GM18498 (cell line): ENCODE measurements around the gene COL1A1.

Experiments used
- ATAC-seq: cut with Tn5 transposase; IDR thresholded peaks from one replicate; pipeline ENCODE4 v1.9.1; 2021; ENCODE audit warnings: mild to moderate bottlenecking, moderate library complexity; ENCODE audit not compliant: unreplicated experiment

Gene COL1A1

DNA sequence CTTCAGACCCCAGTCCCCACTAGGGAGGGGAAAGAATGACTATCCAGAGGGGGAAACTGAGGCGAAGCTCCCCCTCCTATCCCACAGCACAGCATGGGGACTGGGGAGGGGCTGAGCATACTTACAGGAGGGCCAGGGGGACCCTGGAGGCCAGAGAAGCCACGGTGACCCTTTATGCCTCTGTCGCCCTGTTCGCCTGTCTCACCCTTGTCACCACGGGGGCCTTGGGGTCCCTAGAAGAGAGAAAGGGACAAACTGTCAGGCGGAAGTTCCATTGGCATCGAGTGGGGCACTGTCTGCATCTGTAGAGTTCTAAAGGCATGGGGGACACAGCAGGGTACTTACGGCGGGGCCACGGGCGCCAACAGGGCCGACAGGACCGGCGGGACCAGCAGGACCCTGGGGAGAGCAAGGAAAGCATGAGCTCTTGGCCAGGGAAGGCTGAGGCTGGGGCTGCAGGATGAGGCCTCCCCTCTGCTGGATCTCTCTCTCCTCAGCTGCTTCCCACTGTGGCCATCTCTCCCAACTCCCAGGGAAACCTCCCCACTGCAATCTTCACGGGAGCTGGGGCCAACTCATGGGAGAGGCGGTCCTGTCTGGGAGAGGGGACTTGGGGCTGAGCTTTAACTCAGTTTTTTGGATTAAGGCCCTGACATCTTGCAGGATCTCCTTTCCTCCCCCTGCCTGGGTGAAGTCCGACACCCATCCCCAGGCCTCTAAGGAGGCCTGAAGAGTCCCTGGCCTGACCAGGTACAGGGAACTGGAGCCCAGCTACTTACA, 13.5 kb downstream of the COL1A1 start:
- no peak for ATAC-seq

DNA sequence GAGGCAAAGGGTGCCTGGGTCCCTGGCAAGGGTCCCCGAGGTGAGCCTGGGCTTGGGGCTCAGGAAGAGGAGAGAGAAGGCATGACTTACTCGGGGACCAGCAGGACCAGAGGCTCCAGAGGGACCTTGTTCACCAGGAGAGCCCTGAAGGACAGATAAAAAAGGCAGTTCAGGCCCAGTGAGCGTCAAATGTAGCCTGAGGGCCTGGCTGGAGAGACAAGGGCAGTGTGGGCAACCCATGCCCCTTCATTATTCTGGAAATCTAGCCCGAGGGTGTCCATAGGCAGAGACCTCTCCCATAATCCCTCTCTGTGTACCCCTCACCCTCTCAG, 14.1 kb downstream of the COL1A1 start:
- no peak for ATAC-seq

DNA sequence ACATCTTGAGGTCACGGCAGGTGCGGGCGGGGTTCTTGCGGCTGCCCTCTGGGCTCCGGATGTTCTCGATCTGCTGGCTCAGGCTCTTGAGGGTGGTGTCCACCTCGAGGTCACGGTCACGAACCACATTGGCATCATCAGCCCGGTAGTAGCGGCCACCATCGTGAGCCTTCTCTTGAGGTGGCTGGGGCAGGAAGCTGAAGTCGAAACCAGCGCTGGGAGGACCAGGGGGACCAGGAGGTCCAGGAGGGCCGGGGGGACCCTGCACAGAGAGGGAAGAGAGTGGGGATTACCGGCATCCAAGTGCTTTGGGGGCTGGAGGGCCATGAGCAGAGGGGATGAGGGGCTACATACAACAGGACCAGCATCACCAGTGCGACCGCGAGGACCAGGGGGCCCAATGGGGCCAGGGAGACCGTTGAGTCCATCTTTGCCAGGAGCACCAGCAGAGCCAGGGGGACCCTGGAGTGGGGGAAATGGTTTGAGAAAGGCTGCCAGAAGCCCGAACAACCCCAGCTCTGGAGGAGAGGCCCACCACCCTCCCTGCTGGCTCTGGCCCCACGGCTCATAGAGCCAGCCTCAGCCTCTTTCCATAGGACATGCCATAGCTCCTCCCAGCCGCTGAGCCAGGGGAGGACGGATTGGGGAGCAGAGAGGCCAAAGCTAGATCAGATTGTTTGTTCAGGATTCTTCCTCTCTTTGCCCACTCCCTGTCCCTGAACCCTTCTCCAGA, 14.6 kb downstream of the COL1A1 start:
- no peak for ATAC-seq

DNA sequence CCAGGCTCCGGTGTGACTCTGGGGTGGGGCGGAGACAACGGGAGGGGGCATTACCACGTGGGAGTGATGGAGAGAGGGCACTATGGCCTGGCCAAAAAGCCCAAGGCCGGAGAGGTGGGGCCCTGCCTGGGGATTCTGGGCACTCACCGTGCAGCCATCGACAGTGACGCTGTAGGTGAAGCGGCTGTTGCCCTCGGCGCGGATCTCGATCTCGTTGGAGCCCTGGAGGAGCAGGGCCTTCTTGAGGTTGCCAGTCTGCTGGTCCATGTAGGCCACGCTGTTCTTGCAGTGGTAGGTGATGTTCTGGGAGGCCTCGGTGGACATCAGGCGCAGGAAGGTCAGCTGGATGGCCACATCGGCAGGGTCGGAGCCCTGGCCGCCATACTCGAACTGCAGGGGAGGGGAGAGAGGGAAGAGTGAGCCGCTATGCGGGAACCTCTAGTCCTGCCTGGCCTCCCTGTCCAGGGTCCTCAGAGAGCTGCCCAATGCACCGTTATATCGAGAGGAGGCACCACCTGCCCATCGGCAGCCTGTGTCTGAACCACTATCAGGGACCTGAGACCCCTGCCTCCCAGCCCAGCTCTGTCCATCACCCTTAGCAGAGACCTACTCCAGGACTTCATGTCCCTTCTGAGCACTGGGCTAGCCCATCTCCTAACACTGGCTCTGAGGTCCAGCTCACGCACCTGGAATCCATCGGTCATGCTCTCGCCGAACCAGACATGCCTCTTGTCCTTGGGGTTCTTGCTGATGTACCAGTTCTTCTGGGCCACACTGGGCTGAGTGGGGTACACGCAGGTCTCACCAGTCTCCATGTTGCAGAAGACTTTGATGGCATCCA, 15.6 kb downstream of the COL1A1 start:
- ATAC-seq, result no peak

GRCh38 chr17:50184611-50185398, 16.6 kb downstream of the COL1A1 start:
- no peak for ATAC-seq

- no peak for ATAC-seq
Observed at GRCh38 chr17:50184064-50184463, 17.4 kb downstream of the COL1A1 start.

GRCh38 chr17:50183421-50183994, 17.9 kb downstream of the COL1A1 start:
- ATAC-seq, result no peak

- ATAC-seq, result no peak
Observed at GRCh38 chr17:50182783-50183420, 18.5 kb downstream of the COL1A1 start.

DNA sequence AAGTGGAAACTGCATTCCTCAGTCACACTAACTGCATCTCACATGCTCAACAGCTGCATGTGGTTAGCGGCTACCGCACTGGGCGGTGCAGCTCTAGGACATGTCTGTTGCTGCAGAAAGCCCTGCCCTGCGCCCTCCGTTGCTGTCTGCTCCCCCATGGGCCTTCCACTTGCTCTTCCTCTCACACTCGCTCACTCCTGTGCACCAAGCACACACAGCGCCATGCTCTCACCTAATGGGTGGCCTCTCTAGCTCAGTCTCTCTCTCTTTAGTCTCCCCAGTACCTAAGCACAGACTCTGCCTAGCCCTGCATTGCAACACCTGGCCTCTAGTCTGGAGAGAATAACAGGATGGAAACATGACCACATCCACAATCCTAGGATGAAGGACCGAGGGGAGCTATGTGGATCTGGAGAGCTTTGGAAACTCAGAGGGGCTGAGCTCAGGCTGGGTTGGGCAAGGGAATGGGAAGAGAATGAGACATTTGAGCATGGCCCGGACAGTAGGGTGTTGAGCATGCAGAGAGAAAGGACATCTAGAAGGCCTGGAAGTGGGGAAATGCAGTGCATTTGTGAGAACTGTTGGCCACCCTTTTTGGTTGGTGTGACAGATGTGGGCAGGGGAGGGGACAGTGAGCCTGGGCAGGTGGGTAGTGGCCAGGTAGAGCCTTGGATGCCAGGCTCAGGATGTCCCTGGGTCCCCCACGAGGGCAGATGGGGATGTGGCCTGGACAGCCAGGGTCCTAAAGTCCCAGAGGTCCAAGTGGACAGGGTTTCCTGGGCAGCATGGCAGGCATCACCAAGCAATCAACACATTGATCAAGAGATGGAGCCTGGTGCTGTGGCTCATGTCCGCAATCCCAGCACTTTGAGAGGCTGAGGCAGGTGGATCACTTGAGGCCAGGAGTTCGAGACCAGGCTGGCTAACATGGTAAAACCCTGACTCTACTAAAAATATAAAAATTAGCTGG, 19.6 kb downstream of the COL1A1 start:
- ATAC-seq, result no peak

- ATAC-seq, result no peak
Observed at GRCh38 chr17:50181144-50181543, 20.3 kb downstream of the COL1A1 start.

DNA sequence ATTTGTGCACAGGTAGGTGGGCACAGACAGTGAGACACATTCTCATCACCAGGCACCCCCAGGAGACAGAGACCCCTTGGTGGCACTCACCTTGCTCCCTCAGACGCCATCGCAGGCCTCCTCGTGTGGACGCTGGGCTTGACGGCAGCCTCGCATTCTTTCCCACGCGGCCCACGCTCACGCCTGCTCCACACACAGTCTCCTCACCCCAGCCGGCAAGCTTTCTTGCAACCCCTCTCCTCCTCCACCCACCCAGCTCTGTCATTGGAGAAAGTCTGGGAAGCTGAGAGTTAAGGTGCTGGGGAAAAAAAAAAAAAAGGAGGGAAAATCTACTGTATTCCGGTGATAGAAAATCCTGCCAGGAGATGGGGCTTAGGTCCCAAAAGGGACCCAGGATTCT, 20.8 kb downstream of the COL1A1 start:
- no peak for ATAC-seq

GRCh38 chr17:50180111-50180510, 21.3 kb downstream of the COL1A1 start:
- no peak for ATAC-seq

- ATAC-seq, result peak; percentile 62
Observed at GRCh38 chr17:50177983-50178834, 23.2 kb downstream of the COL1A1 start.

- ATAC-seq, result no peak
Observed at GRCh38 chr17:50177476-50177875, 24.0 kb downstream of the COL1A1 start.

DNA sequence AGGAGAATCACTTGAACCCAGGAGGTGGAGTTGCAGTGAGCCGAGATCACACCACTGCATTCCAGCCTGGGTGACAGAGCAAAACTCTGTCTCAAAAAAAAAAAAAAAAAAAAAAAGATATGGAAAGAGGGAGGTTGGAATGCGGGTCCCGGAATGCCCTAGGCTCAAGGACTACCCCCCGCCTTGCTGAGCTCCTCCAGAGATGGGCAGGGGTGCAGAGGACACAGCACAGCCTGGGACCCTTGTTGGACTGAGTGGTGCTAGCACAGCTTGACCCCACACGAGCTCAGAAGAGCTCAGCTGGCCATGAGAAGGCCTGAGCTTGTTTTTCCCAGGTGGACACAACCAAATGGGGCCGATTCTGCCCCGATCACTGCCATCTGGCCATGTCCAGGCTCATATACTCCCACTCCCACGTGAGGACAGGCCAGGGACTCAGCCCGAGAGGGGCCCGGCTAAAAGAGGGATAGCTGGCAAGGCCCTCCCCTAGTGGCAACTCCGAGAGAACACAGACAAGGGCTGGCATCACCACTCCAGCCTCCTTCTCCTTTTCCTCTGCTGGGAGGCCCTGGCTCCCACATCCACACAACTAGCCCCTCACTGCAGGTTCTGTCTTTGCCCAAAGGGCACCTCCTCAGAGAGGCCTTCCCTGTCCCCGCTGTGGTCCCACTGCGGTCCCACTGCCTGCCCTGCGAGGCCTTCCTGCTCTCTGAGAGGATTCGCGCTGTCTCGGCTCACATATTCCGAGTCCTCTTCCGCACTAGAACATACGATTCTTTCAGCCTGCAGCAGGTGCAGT, 24.7 kb downstream of the COL1A1 start:
- ATAC-seq, result no peak

- ATAC-seq, result no peak
Observed at GRCh38 chr17:50175035-50175807, 26.2 kb downstream of the COL1A1 start.
